Duodenal mucosa (tissue), 2 donors: ENCODE measurements around the gene OSM.

Source experiments
- H3K27ac ChIP-seq: one replicate; pipeline ENCODE4 v1.7.0; 2013; ENCODE audit warnings: low read depth, low read length
- H3K27me3 ChIP-seq, 2 donors: one replicate each; pipeline ENCODE4 v1.7.0; 2013; ENCODE audit warnings: low read length in 2 of 2, control low read depth in 1 of 2; ENCODE audit not compliant: insufficient read depth in 2 of 2, control insufficient read depth in 1 of 2
- H3K36me3 ChIP-seq, 2 donors: one replicate each; pipeline ENCODE4 v1.7.0; 2013; ENCODE audit warnings: low read length in 2 of 2, control low read depth in 1 of 2; ENCODE audit not compliant: insufficient read depth in 2 of 2, control insufficient read depth in 1 of 2
- H3K4me1 ChIP-seq, 2 donors: one replicate each; pipeline ENCODE4 v1.7.0; 2013; ENCODE audit warnings: low read length in 2 of 2, control low read depth in 1 of 2; ENCODE audit not compliant: insufficient read depth in 2 of 2, control insufficient read depth in 1 of 2
- H3K4me3 ChIP-seq, 2 donors: one replicate each; pipeline ENCODE4 v1.7.0; 2013; ENCODE audit warnings: low read length in 2 of 2, low read depth in 1 of 2
- H3K9ac ChIP-seq, 2 donors: one replicate each; pipeline ENCODE4 v1.7.0; 2013; ENCODE audit warnings: low read length in 2 of 2, low read depth in 1 of 2
- H3K9me3 ChIP-seq, 2 donors: one replicate each; pipeline ENCODE4 v1.7.0; 2013; ENCODE audit warnings: low read length in 2 of 2, control low read depth in 1 of 2; ENCODE audit not compliant: control insufficient read depth in 1 of 2

The OSM gene

DNA sequence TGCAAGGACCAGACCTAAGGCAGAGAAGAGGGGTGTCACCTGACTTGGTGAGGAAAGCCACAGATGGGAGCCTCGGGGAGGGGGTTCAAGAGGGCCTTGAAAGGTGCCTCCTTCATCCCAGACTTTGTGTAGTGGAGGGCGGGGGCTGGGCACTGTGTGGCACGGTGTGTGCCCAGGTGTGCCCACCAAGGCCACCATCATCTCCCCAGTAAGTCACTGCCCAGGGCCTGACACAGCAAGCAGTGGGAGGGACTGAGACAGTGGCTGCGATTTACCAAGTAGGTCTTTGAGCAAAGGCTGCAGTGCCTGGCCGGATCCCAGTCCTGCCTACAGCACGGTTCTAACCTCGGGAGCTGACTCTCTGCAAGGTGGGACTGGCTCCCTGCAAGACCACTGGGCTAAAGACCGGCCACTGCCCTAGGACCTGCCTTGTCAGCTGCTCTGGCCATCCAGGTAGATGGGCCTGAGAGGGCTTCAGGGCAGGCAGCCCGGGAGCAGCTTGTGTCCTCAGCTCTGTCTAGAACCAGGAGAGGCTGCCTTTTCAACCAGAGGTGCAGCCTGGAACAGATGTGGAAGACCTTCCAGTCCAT lies 1.4 kb downstream of the OSM start:
- peak overlapping the region in 1 of 2 donors; percentile 60 for H3K4me3 ChIP-seq

DNA sequence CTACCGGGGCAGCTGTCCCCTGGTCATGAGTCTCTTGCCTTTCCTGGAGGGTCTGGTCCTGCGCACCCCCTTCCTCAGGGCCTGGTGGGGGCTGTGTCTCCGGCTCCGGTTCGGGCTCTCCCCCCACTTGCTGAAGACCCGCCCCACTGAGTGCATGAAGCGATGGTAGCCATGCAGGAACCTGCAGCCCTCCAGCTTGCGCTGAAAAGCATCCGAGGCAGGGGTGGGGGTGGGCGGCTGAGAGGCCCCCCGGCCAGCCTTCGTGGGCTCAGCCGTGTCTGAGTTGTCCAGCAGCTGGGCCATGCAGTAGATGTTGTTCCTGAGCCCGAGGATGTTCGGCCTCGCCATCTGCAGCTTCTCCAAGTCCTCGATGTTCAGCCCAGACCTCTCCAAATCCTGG lies 2.8 kb downstream of the OSM start:
- Histone ChIP-seq H3K4me3 (no peak overlapping the region), H3K36me3 (no peaks in the 10 kb centered on the region), H3K9ac (no peak overlapping the region), H3K9me3 (no peaks in the 10 kb centered on the region), H3K27me3 (no peaks in the 10 kb centered on the region), H3K4me1 (peaks cover 8 to 13% of the 10 kb centered on the region in 2 donors), H3K27ac (no peak overlapping the region)

More for the DNA sequence above, 1.4 kb downstream of the OSM start:
- H3K4me1 ChIP-seq: peaks cover 3 to 13% of the 10 kb centered on the region in 2 donors
- no peak overlapping the region for H3K27ac ChIP-seq
- no peak overlapping the region for H3K9ac ChIP-seq
- H3K36me3 ChIP-seq: no peaks in the 10 kb centered on the region
- no peaks in the 10 kb centered on the region for H3K27me3 ChIP-seq
- no peaks in the 10 kb centered on the region for H3K9me3 ChIP-seq

DNA sequence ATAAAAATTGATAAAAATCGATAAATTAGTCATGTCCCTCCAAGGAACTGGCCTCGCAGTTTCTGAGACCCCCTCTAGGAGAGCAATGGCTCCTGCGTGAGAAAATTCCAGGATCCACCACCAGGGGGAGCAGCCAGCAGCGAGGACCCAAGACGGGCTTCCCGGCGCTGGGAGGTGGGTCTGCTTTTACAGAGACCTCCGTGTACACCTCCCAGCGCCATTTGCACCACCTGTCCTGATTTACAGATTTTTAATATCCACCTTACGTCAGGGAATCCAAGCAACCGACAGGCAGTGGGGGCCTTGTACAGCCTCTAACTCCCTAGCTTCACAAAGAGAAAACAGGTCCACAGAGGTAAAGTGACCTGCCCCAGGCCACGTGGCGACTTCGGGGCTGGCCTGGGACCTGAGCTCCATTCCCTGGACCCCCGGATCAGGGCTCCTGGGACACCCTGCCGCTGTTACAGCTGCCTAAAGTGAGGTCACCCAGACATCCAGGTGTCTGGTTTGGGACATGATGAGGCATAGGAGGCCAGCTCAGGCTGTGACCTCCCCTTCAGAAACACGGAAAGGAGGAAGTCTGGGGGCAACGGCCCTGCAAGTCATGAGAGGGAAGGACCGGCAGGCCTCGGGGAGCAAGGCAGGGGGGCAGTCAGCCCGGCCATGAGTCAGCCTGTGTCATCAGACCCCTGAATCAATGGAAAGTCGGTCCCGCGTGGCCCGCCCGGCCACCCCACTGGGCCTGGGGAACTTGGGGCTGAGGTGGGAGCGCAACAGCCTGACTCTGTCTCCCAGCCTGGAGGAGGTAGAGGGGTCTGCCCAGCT lies 3.5 kb downstream of the OSM start:
- Histone ChIP-seq H3K27ac (no peak overlapping the region), H3K27me3 (no peaks in the 10 kb centered on the region), H3K9me3 (no peaks in the 10 kb centered on the region), H3K36me3 (no peaks in the 10 kb centered on the region), H3K4me3 (peak overlapping the region; percentile 51 to 55), H3K9ac (peak overlapping the region in 1 of 2 donors; percentile 21), H3K4me1 (peaks cover 14 to 15% of the 10 kb centered on the region in 2 donors)

DNA sequence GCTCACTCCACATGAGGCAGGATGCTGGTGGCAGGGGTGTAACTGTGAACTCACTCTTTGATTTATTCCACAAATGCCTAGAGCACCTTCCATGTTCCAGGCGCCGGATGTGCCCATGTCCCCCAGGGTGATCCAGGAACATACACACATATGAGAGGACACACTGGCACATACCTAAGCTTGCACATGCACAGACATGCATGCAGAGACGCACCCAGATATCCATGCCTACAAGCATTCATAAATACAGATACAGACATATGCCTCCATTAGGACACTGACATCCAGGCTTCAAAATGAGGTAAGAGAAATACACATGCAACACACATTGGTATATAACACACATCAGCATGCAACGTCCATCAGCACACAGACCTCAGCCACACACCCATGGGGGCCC lies 4.5 kb downstream of the OSM start:
- Histone ChIP-seq H3K4me3 (no peak overlapping the region), H3K9ac (no peak overlapping the region), H3K27ac (no peak overlapping the region), H3K27me3 (no peaks in the 10 kb centered on the region), H3K9me3 (no peaks in the 10 kb centered on the region), H3K36me3 (no peaks in the 10 kb centered on the region), H3K4me1 (peaks cover 16 to 17% of the 10 kb centered on the region in 2 donors)

DNA sequence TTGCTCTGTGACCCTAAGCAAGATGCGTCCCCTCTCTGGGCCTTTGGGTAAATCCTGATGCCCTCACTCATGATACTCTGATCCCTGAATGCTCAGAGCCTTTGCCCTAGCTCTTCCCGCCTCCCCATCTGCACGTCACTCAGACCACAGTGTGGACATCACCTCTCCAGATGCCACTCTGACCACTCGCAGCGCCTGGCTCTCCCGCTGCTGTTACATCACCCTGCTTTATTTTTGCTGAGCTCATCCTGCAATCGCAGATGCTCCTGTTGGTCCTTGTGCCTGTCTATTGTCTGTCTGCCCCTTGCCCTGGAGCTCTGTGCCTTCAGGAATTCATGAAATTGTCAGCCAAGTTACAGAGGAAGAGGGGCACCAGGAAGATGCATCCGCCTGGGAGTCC lies 5.5 kb downstream of the OSM start:
- no peak overlapping the region for H3K27ac ChIP-seq
- H3K4me1 ChIP-seq: peaks cover 19 to 22% of the 10 kb centered on the region in 2 donors
- no peaks in the 10 kb centered on the region for H3K27me3 ChIP-seq

DNA sequence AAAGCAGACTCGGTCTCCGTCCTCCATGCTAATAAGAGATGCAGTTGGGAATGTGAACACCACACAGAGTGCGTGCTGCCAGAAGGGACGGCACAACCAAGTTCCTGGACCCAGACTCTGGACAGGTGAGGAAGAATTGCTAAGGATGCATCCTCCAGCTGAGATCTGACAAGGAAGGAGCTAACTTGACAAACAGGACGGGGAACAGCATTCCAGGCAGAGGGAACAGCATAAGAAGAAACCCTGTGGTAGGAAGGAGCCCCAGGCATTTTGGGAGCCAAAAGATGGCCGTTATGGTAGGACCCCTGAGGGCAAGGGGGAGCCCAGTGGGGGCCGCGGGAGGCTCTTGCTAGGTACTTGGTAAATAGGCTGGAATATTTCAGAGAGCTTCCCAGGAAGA lies 6.0 kb downstream of the OSM start:
- no peaks in the 10 kb centered on the region for H3K9me3 ChIP-seq
- H3K27me3 ChIP-seq: no peaks in the 10 kb centered on the region
- no peaks in the 10 kb centered on the region for H3K36me3 ChIP-seq
- no peak overlapping the region for H3K4me3 ChIP-seq
- no peak overlapping the region for H3K27ac ChIP-seq
- no peak overlapping the region for H3K9ac ChIP-seq
- peaks cover 23 to 26% of the 10 kb centered on the region in 2 donors for H3K4me1 ChIP-seq

More for the DNA sequence above, 5.5 kb downstream of the OSM start:
- Histone ChIP-seq H3K9me3 (no peaks in the 10 kb centered on the region), H3K4me3 (no peak overlapping the region), H3K36me3 (no peaks in the 10 kb centered on the region), H3K9ac (no peak overlapping the region)

DNA sequence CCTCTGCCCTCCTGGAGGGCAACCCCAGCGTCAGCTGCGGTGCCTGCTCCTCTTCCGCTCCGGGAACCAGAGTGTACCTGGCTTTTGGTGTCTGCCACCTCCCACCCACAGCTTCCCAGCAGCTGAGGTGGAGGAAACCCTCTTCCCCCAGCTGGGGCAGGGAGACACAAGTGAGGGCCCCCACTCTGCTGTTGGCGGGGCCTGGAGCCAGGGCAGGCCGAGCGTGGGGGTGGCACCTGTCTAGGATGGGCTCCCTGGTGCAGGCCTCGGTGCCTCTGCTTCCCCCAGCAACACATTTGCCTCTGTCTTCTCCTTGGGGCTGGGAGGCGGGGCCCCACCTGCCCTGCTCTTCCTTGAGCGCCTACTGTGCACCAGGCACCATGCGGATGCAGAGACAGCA lies 6.4 kb downstream of the OSM start:
- H3K27ac ChIP-seq: no peak overlapping the region
- H3K4me3 ChIP-seq: no peak overlapping the region
- H3K9ac ChIP-seq: no peak overlapping the region
- no peaks in the 10 kb centered on the region for H3K36me3 ChIP-seq
- no peaks in the 10 kb centered on the region for H3K27me3 ChIP-seq
- H3K9me3 ChIP-seq: no peaks in the 10 kb centered on the region
- peaks cover 20 to 27% of the 10 kb centered on the region in 2 donors for H3K4me1 ChIP-seq

DNA sequence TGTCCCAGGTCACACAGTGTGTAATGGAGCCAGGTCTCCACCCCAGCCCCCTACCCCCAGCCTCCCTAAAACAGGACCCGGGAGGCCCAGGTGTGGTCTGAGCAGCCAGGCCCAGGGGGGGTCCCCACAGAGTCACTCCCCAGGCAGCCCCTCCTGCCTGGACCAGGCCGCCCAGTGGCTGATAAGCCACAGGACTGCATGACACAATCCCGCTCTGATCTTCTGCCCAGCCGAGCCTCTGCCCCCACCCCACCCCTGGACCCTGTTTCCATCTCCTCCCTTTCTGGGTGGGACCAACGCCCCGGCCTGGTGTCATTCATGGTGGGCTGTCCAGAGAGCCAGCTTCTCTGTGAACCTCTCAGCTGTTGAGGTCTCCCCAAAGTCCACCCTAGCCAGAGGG lies 12.3 kb downstream of the OSM start:
- no peaks in the 10 kb centered on the region for H3K9me3 ChIP-seq
- H3K4me3 ChIP-seq: no peak overlapping the region
- H3K9ac ChIP-seq: no peak overlapping the region
- H3K36me3 ChIP-seq: peaks cover 0 to 5% of the 10 kb centered on the region in 2 donors
- H3K27me3 ChIP-seq: no peaks in the 10 kb centered on the region
- H3K27ac ChIP-seq: no peak overlapping the region
- H3K4me1 ChIP-seq: peaks cover 46 to 56% of the 10 kb centered on the region in 2 donors

DNA sequence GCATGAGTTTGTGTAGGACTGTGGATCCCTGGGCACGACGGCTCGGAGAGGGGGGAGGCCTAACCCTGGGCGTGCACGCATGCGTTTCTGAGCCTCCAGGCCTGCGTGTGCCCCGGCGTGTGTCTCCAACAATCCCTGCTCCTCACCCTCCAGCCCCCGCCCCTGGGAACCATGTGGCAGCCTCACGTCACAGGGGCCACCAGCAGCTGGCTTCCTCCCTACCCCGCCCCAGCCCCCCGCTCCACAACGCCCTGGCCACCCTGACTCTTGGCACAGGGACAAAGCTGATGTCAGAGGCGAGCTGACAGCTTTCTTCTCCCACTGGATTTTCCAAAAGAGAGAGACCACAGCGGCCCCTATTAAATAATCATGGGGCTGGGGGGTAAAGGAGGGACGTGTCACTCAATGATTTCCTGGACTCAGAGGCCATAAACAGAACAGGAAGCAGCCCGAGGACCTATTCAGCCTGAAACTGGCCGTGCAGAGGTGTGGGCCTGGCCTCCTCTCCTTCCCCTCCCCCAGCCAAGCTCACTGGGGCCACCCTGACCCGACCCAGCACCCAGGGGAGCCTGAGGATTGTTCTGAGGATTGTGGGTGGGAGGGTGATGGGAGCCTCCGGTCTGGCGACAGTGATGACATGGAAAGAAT lies 13.3 kb downstream of the OSM start:
- peaks cover 56 to 61% of the 10 kb centered on the region in 2 donors for H3K4me1 ChIP-seq
- H3K9ac ChIP-seq: peak overlapping the region; percentile 33 to 57
- peak overlapping the region; percentile 9 to 14 for H3K4me3 ChIP-seq
- H3K9me3 ChIP-seq: no peaks in the 10 kb centered on the region
- H3K36me3 ChIP-seq: peaks cover 0 to 5% of the 10 kb centered on the region in 2 donors
- peak overlapping the region; percentile 41 for H3K27ac ChIP-seq
- no peaks in the 10 kb centered on the region for H3K27me3 ChIP-seq
